ENCODE measurements around the gene NUP50.

DNA sequence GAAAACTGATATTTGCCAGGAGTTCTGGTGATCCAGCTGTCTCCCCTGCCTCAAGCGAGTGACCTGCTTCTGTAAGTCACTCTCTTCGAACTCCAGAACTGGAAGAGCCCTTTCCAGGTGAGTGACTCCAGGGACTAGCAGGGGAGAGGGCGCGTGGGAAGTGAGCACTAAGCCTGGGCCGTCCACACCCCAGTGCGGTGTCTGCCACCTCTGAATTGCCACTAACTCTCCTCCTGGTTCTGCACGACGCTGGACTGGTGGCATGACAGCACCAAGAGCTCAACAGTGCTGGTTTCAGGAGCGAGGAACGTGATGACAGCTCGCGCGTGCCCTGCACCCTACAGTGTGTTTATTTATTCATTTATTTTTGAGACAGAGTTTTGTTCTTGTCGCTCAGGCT, 54.1 kb downstream of the NUP50 start:
- TF ChIP-seq POLR2A (IDR thresholded peaks at IDR 0.05) (no peak), POLR2AphosphoS5 (IDR thresholded peaks at IDR 0.05; ENCODE audit: insufficient read depth in 1 of 2, low read depth in 1 of 2) (no peak)
- TF ChIP-seq, protein P1, sequence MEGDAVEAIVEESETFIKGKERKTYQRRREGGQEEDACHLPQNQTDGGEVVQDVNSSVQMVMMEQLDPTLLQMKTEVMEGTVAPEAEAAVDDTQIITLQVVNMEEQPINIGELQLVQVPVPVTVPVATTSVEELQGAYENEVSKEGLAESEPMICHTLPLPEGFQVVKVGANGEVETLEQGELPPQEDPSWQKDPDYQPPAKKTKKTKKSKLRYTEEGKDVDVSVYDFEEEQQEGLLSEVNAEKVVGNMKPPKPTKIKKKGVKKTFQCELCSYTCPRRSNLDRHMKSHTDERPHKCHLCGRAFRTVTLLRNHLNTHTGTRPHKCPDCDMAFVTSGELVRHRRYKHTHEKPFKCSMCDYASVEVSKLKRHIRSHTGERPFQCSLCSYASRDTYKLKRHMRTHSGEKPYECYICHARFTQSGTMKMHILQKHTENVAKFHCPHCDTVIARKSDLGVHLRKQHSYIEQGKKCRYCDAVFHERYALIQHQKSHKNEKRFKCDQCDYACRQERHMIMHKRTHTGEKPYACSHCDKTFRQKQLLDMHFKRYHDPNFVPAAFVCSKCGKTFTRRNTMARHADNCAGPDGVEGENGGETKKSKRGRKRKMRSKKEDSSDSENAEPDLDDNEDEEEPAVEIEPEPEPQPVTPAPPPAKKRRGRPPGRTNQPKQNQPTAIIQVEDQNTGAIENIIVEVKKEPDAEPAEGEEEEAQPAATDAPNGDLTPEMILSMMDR (IDR thresholded peaks at IDR 0.05) = no peak

Data from vagina (tissue), 2 donors.